ENCODE data around the gene NAGPA.

GRCh38 chr16:5035909-5036227 lies 2.1 kb upstream of the NAGPA start:
- TF ChIP-seq POLR2AphosphoS5 (IDR thresholded peaks at IDR 0.05; ENCODE audit: low read depth) (no peak), CTCF (IDR thresholded peaks at IDR 0.05; ENCODE audit: insufficient read depth, low read length) (no peak)
